A172 (cell line): ENCODE measurements around the gene TRIM71. TPM values are rescaled to one million over a fixed set of nuclear protein-coding genes. Genes with fewer than 3 reads are reported as not detected.

Experiments used
- DNase-seq: peaks from one replicate; pipeline ENCODE4 v3.0.0-alpha.2; 2015; ENCODE audit warnings: low spot score
- total RNA-seq: library from RNA; depleted of rRNA; stranded (reverse); fragments of >200 nt; shearing (Covaris generic); gene quantifications from 2 replicates; pipeline ENCODE4 v1.2.3, GENCODE V29; 2014

Gene TRIM71
- total RNA-seq, 1 experiment from 2014 or later, result 0.05 TPM

DNA sequence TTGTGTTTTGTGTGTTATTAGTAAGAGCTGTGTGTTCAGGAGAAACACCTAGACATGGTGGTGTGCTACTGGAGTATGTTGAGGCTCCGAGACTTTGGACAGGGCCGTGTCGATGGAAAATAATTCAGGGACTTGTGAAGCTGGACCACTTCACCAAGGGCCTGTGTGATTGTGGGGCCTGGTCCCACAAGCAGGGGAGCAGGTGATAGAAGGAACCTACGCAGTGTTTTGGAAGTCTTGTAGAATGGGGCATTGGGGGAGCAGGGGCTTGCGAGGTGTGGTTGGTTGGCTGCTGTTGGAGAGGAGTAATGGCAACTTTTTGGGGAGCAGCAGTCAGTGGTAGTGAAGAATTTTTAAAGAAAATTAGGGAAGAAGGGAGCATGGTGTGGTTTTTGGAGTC is 48.7 kb downstream of the TRIM71 start:
- DNase-seq, result no peak

DNA sequence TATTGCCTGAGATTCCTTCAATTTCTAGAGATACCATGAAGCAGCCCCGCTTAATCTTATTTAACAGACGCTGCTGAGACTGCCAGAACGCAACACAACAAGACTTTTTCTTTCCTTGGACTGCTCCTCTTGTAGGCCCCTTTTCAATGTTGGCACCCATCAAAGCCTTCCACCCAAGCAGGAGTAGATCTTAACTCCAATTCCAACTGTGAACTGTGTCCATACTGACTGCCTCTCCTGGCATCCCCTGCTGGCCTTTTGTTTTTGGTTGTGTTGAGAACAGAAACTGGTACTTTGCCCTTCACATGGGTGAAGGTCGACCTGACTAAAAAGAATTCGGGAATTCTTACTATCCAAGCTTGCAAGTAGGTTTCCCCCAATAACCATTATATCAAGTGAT is 50.2 kb downstream of the TRIM71 start:
- no peak for DNase-seq

DNA sequence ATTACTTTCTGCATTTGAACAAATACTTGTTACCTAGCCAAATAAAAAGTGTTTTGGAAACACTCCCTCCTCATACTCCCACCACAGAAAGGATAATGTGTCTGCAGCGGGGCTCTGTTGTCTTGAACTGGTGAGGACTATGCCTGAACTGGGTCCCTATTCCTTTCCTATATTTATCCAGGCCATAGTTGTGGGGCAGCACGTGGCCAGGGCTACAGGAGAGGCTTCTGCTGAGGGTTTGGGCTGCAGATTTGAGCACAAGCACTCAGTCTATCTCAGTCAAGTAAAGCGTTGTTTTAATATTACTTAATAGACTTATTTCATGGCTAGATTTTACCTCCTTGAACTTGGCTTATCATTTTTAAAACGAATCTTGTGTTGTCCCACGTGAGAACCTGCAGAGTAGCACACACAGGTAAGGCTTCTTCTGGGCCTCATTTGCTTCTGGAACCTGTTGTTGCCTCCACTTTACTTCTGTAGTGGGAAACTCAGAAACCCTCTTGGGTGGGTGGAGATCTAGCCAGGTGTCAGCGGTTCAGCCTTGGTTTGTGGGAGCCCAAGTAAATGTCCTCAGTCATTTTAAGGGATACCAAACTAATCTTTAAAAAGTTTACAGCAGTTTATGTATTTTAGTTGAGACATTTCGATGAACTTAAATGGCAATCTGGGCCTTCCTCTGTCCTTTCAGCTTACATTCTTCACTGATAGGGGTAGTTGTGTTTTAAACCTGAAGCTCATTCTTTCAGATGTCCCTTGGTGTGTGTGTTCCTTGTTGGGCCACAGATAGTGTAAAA is 51.1 kb downstream of the TRIM71 start:
- DNase-seq, result no peak

DNA sequence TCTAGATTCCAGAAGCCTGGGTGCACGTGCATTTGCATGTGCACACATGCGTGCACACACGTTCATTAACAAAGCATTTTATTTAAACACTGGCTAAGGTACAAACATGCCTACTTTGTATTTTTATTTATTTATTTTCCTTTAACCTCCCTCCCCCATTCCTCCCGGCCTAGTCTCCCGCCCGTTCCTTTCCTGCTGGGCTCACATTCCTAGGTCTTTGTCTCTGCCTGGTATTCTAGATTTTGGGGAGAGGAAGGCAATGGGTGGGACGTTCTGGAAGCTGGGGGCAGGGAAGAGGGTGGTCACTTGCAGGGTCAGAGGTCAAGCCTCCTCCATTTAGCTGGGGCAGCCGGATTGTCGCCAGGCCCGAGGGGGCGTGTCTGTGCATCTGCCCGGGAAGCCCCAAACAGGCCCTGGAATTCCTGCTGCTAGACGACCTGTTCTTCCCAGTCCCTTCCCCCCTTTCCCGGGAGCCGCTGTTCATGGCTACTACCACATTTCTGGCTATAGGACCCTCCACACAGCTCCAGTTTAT is 51.8 kb downstream of the TRIM71 start:
- no peak for DNase-seq

DNA sequence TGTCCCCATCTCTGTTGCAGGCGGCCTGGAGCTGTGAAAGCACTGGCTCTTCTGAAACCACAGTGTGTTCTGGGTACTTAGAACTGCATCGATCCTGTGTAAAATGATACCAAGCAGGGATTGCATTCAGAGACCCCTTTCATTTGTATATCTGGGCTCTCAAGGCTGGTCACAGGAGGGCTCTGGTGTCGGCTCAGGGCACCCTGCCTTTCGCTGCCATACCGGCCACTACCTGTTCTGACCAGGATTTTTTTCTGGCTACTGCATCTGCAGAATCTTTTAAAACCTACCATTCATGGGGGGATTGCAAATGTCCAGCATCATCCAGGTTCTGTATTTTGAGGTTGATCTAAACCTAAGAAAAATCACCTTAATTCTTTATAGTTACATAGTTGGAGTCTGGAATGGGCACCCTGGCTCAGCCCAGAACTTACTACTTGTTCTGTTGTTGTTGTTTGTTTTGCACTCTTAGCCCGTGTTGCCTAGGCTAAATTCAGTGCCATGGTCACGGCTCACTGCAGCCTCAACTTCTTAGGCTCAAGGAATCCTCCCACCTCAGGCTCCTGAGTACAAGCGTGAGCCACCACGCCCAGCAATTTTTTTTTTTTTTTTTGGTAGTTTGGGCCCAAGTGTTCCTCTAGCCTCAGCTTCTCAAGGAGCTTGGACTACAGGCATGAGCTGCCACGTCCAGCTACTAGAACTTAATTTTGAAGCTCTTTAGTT is 52.7 kb downstream of the TRIM71 start:
- DNase-seq, result no peak

DNA sequence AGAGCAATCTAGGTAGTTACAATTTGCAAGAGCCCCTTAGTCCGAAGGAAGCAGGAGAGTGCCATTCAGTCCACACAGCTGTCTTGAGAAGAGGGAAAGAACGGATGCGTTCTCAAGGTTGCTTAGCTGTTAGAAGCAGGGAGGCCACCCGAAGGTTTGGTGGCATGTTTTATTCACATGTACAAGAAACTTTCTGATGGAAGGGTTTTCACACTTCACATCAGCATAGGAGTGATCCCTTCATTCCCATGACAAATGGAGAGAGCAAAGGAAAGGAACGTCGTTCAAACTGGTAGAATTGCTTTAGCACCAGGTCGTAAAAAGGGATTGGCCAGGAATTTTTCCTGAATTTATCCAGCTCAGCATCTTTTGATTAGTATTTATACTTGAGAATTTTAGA is 53.5 kb downstream of the TRIM71 start:
- DNase-seq, result no peak

DNA sequence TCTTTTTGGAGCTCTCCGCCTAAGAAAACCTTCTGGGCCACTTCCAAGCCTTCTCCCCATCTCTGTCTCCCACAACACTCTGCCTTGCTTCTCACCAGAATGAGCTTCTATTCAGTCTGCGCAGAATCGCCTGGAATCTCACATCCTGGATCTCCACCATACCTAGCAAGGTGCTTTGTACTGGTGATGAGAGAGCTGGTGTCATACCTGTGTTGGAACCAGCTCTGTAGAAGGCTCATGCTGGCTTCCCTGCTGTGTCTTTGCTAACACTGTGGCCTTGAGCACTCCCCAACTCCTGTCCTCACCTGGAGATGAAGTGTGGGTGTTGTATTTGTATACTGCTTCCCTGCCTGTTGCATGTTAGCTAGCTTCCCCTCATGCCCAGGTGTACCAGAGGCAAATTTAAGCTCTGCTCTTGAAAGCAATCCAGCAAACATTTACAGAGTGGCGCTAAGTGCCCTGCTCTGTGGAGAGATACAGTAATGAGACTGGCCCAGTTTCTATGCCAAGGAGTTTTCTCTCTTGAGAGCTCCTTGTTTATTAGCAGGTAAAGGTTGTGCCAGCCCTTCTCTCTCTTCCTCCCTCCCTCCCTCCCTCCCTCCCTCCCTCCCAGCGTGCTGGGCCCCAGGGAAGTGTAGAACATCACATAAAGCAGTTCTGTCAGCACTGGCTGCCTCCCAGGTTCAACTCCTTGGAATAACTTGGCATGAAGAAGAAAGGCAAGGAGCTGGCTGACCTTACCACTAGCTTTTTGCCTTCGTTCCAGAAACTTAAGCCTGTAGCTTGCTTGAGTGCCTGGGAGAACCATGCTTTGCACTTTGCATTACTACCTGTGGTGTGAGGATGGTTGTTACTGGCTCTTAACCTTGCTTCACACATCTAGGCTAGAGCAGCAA is 54.9 kb downstream of the TRIM71 start:
- no peak for DNase-seq

DNA sequence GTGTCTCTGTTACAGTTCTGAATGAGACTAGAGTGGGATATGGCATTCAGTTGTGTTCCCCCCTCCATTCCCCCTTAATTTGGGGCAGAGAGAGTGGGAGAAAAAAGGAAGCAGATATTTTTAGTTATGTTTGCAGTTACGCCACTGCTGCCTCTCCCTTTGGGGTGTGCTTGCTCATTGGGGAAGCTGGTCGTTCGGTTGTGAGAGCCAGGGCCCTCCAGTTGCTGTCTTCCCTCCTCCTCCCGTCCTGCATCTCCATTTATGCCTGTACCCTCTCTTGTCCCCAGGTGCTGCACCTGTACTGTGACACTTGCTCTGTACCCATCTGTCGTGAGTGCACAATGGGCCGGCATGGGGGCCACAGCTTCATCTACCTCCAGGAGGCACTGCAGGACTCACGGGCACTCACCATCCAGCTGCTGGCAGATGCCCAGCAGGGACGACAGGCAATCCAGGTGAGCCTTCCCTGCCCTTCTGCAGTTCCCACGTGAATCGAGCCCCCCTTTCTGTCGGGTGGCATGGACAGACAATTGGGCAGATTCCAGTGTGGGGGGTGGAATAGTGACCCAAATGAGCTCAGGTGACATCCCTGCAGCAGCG is 55.8 kb downstream of the TRIM71 start:
- DNase-seq, result no peak

DNA sequence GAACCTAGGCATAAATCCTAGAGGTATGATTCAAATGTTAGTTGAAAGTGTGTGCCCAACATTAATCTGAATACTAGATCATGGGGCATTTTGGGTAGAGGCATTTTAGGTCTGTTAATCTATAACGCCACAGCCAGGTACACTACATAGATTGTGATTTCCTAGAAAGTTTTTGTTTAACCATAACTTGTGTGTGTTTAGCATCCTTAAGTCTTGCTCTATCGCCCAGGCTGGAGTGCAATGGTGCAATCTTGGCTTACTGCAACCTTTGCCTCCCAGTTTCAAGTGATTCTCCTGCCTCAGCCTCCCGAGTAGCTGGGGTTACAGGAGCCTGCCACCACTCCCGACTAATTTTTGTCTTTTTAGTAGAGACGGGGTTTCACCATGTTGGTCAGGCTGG is 59.1 kb downstream of the TRIM71 start:
- no peak for DNase-seq

DNA sequence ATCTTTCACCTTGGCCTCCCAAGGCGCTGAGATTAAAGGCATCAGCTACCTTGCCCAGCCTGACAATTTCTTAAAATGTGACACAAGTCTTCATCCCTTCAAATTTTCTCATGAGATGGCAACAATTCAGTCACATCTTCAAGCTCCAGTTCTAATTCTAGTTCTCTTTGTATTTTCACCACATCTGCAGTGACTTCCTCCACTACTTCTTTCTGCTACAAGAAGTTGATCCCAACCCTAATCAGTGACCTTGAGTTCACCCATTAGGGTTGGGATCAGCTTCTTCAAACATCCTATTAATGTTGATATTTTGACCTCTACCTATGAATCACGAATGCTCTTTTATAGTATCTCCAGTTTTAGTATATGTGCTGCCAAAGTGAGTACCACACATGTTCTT is 59.8 kb downstream of the TRIM71 start:
- DNase-seq, result no peak

DNA sequence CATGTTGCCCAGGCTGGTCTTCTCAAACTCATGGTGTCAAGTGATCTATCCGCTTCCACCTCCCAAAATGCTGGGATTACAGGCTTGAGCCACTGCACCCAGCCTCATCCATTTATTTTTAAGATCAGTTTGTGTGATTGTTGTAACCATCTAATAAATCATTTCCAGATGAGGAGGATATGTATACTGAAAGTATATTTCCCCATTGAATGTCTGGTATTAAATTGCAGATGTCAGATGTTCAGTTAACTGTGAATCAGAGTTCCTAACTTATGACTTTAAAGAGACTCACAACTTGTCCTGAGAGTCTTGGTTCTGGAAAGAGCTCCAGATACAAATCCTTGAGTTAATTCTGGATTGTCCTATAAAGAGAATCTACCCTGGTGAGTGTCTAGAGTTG is 62.4 kb downstream of the TRIM71 start:
- DNase-seq, result no peak

DNA sequence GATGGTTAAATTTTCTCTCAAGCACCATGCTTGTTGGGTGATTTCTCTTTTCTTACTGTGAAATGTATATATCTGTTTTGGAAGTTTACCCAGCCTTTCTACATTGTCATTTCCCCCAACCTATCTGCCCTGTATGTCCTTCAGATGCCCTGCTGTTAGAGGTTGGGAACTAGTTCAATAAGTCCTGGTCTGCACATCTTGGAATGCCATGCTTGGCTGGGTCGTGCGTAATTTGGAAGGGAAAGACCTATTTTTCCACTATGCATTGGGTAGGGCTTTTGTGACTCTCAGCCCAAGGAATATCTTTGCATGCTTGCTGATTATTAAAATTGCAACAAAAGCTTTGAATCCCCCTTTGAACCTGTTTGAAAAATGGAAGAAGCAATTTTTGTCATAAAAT is 63.8 kb downstream of the TRIM71 start:
- no peak for DNase-seq

DNA sequence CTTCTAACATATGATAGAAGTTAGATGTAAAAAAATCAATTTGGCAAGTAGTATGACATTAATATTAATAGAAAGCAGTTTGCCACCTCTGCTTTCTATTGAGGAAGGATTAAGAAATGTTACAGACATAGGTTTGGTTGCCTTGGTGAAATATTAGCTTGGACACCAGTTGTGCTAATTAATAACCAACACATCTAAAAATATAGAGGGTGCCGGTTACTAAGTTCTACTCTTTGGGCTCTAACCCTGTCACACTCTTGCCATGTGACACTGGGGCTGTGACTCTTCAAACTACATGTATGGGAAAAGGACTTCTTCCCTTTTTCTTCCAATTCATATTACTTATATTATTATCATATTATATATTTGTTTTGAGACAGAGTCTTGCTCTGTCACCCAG is 64.4 kb downstream of the TRIM71 start:
- no peak for DNase-seq

DNA sequence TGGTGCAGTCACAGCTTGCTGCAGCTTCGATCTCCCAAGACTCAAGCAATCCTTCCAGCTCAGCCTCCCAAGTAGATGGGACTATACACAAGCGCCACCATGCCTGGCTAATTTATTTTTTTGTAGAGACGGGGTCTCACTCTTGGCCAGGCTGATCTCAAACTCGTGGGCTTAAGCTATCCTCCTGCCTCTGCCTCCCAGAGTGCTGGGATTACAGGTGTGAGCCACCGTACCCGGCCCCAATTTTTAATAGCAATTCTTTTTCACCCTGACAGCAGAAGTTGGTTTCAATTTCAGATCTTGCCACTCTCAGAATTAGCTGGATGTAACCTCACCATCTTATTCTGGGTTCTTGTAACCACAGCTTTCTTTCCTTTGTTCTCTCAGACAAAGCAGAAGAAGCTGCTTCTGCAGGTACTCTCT is 64.8 kb downstream of the TRIM71 start:
- DNase-seq, result no peak

DNA sequence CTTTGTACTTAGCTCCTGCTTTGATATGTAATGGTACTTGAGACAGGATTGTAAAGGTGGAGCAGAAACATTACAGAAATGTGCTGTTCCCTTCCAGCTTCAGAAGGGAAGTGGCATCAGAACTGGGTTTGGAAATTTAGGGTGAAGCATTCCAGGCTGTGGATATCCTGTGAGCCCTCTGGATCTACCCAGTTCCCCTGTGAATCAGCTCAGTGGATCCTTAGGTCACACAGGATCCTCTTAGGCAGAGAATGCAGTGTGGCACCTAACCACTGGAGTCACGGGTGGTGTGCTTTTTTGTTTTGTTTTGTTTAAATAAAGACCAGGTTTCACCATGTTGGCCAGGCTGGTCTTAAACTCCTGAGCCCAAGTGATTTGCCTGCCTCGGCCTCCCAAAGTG is 66.0 kb downstream of the TRIM71 start:
- DNase-seq, result no peak

DNA sequence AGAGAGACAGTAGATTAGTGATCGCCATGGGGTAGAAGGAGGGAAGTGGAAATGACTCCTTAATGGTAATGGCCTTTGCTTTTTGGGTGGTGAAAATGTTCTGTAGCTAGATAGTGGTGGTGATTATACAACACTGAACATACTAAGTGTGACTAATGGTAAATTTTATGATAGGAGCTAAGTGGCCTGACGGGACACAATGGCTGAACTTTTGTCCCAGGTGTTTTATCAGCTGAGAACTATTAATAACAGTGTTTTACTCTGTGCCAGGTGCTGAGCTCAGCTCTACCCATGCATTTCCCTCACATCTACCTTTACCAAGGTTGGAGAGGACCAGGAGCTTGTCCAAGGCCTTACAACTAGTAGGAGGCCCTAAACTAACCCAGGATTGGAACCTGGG is 66.8 kb downstream of the TRIM71 start:
- DNase-seq, result no peak

DNA sequence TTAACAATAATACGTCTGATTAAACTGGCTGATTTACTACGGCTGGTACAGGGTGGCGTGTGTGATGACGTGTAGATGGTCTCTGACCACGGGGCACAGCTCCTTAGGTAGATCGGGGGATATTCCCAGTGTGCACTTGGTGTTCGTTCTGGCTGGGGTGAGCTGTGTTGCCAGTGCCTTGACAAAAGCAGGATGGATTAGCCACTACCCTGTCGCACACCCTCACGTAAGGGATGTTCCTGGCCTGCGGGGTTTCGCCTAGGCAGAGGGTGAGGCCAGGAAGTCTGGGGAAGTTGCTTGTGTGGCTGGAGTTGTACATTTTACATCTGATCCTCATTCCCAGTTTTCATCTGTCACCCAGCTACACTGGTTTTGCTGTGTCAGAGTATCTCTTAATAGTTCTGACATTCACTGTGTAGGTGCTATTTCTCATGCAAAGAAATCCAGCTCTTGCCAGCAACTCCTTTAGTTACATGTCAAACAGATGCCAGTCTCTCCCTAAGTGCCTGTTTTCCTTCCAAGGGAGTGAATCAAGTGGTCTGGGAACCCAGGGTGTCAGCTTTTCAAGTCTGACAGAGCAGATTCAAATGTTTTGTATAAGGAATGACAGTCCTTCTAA is 67.6 kb downstream of the TRIM71 start:
- no peak for DNase-seq

DNA sequence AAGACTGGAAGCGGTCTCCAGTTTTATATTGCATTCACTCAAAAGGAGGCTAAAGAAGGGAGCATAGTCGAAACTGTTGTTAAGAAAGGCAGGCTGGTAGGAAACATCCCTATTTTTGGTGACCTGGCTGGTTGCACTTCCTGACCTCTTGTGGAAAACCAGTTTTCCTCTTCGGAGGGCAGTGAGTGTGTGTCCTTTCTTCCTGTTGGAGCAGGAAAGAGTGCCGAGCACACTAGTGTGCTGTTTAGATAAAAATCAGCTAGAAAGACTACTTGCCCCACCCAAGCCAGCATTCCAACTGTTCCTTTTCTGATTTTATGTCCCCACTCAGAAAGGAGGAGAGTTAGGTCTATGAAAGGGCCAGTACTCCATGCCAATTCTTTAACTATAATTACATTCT is 68.5 kb downstream of the TRIM71 start:
- no peak for DNase-seq

DNA sequence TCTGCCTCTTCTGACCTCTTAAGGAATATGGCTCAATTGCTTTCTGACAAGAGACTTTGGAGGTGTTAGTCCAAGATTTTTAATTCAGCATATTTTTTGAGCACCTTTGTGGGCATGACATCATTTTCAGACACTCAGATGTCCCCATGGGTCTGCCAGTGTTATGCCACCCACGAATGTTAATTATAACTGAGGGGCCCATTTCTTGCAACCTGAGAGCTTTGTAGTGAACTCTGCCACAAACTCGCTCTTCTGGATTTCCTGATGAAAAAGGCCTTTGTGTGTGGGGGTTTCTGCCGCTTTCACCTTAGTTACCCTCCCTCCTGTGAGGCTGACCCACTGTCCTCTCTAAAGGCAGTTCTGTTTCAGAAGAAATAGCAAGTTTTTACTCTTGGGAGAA is 69.1 kb downstream of the TRIM71 start:
- no peak for DNase-seq

DNA sequence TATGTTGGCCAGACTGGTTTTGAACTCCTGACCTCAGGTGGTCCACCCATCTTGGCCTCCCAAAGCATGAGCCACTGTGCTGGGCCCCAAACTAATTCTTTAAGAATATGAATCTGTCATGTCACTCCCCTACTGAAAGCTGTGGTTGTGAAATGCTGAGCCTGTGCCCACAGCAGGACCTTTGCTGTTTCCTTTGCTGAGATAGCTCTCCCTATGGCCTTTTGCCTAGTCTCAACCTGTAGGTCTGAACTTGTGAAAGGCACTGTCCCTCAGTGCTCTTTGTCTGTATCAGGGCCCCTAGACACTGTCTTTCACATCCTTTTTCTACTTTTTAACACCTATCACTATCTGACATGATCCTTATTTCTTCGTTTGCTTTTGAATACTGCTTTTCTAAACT is 70.9 kb downstream of the TRIM71 start:
- no peak for DNase-seq
